Measurements from ENCODE around the gene PCYT1B. TPM values are rescaled to one million over a fixed set of nuclear protein-coding genes. Genes with fewer than 3 reads are reported as not detected.

PCYT1B gene
- total RNA-seq, 1 donor from 2014 or later: 26.1 TPM

GRCh38 chrX:24672701-24673190, 25.6 kb upstream of the PCYT1B start:
- no peak overlapping the region for H3K27ac Mint-ChIP-seq (ENCODE audit: unreplicated experiment)
- peaks cover 3% of the 10 kb centered on the region for H3K27me3 Mint-ChIP-seq (ENCODE audit: unreplicated experiment)
- no peaks in the 10 kb centered on the region for H3K36me3 Mint-ChIP-seq (ENCODE audit: low read depth, unreplicated experiment)
- DNase-seq (ENCODE audit: low spot score): no peak
- H3K9me3 Mint-ChIP-seq (ENCODE audit: unreplicated experiment): no peaks in the 10 kb centered on the region
- no peak overlapping the region for H3K4me3 Mint-ChIP-seq (ENCODE audit: unreplicated experiment)
- peaks cover 6% of the 10 kb centered on the region for H3K4me1 Mint-ChIP-seq (ENCODE audit: unreplicated experiment)
- TF ChIP-seq CTCF (IDR thresholded peaks at IDR 0.05; ENCODE audit: unreplicated experiment): no peak

GRCh38 chrX:24668111-24668510, 21.0 kb upstream of the PCYT1B start:
- Mint-ChIP-seq H3K4me3 (ENCODE audit: unreplicated experiment) (no peak overlapping the region), H3K9me3 (ENCODE audit: unreplicated experiment) (no peaks in the 10 kb centered on the region), H3K4me1 (ENCODE audit: unreplicated experiment) (peaks cover 6% of the 10 kb centered on the region), H3K36me3 (ENCODE audit: low read depth, unreplicated experiment) (no peaks in the 10 kb centered on the region), H3K27ac (ENCODE audit: unreplicated experiment) (no peak overlapping the region), H3K27me3 (ENCODE audit: unreplicated experiment) (no peaks in the 10 kb centered on the region)
- no peak for DNase-seq (ENCODE audit: low spot score)
- no peak for TF ChIP-seq CTCF (IDR thresholded peaks at IDR 0.05; ENCODE audit: unreplicated experiment)

GRCh38 chrX:24662352-24662751, 15.2 kb upstream of the PCYT1B start:
- Mint-ChIP-seq H3K36me3 (ENCODE audit: low read depth, unreplicated experiment) (no peaks in the 10 kb centered on the region), H3K4me1 (ENCODE audit: unreplicated experiment) (peaks cover 2% of the 10 kb centered on the region), H3K9me3 (ENCODE audit: unreplicated experiment) (no peaks in the 10 kb centered on the region), H3K4me3 (ENCODE audit: unreplicated experiment) (no peak overlapping the region), H3K27me3 (ENCODE audit: unreplicated experiment) (no peaks in the 10 kb centered on the region), H3K27ac (ENCODE audit: unreplicated experiment) (no peak overlapping the region)
- no peak for DNase-seq (ENCODE audit: low spot score)
- no peak for TF ChIP-seq CTCF (IDR thresholded peaks at IDR 0.05; ENCODE audit: unreplicated experiment)

- Mint-ChIP-seq H3K9me3 (ENCODE audit: unreplicated experiment) (no peaks in the 10 kb centered on the region), H3K4me1 (ENCODE audit: unreplicated experiment) (peaks cover 2% of the 10 kb centered on the region), H3K4me3 (ENCODE audit: unreplicated experiment) (no peak overlapping the region), H3K36me3 (ENCODE audit: low read depth, unreplicated experiment) (no peaks in the 10 kb centered on the region), H3K27ac (ENCODE audit: unreplicated experiment) (no peak overlapping the region), H3K27me3 (ENCODE audit: unreplicated experiment) (no peaks in the 10 kb centered on the region)
- no peak for TF ChIP-seq CTCF (IDR thresholded peaks at IDR 0.05; ENCODE audit: unreplicated experiment)
- no peak for DNase-seq (ENCODE audit: low spot score)
These were observed 14.1 kb upstream of the PCYT1B start for GRCh38 chrX:24661292-24661691.

GRCh38 chrX:24659646-24660045, 12.5 kb upstream of the PCYT1B start:
- no peak for DNase-seq (ENCODE audit: low spot score)
- no peak overlapping the region for H3K27ac Mint-ChIP-seq (ENCODE audit: unreplicated experiment)
- TF ChIP-seq CTCF (IDR thresholded peaks at IDR 0.05; ENCODE audit: unreplicated experiment): no peak
- no peaks in the 10 kb centered on the region for H3K27me3 Mint-ChIP-seq (ENCODE audit: unreplicated experiment)
- no peaks in the 10 kb centered on the region for H3K9me3 Mint-ChIP-seq (ENCODE audit: unreplicated experiment)
- H3K4me3 Mint-ChIP-seq (ENCODE audit: unreplicated experiment): no peak overlapping the region
- no peaks in the 10 kb centered on the region for H3K36me3 Mint-ChIP-seq (ENCODE audit: low read depth, unreplicated experiment)
- peaks cover 2% of the 10 kb centered on the region for H3K4me1 Mint-ChIP-seq (ENCODE audit: unreplicated experiment)
